ENCODE results near the gene CLMN.

Gene CLMN

DNA sequence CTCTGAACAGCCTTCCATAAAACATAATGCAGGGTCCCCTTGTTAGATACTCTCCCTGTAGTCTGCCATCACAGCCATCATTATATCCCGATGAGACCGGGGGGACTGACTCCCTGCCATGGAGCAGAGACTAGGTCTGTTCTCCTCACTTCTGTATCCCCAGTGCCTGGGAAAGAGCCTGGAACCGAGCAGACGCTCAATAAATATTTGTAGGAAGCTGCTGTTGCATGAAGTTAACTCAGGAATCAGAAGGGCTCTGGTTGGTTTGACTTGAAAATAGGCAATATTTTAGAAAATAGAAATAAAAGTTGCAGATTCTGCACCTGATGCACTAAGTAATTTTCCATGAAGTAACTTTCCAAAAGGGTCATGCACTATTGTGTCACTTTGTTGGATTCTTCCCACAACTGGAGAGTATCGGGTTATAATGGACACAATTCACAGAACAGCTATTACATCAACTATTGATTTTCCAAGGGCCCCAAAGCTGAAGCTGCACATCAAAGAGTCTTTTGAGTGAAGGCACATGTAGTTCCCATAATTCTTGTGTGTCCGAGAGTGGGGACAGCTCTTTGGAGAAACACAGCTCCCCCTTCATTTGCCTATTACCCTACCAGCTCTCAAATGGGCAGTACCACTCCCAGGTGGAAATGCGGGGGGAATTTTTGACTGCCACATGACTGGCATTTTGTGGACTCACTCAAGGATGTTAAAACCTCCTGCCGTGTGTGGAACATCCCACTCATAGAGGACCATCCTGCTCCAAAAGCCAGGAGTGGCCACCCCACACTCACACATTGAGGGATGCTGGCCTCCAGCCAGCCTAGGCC is 18.8 kb downstream of the CLMN start:
- TF ChIP-seq, protein P1, sequence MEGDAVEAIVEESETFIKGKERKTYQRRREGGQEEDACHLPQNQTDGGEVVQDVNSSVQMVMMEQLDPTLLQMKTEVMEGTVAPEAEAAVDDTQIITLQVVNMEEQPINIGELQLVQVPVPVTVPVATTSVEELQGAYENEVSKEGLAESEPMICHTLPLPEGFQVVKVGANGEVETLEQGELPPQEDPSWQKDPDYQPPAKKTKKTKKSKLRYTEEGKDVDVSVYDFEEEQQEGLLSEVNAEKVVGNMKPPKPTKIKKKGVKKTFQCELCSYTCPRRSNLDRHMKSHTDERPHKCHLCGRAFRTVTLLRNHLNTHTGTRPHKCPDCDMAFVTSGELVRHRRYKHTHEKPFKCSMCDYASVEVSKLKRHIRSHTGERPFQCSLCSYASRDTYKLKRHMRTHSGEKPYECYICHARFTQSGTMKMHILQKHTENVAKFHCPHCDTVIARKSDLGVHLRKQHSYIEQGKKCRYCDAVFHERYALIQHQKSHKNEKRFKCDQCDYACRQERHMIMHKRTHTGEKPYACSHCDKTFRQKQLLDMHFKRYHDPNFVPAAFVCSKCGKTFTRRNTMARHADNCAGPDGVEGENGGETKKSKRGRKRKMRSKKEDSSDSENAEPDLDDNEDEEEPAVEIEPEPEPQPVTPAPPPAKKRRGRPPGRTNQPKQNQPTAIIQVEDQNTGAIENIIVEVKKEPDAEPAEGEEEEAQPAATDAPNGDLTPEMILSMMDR (IDR thresholded peaks at IDR 0.05; ENCODE audit: low read depth, low read length): no peak

DNA sequence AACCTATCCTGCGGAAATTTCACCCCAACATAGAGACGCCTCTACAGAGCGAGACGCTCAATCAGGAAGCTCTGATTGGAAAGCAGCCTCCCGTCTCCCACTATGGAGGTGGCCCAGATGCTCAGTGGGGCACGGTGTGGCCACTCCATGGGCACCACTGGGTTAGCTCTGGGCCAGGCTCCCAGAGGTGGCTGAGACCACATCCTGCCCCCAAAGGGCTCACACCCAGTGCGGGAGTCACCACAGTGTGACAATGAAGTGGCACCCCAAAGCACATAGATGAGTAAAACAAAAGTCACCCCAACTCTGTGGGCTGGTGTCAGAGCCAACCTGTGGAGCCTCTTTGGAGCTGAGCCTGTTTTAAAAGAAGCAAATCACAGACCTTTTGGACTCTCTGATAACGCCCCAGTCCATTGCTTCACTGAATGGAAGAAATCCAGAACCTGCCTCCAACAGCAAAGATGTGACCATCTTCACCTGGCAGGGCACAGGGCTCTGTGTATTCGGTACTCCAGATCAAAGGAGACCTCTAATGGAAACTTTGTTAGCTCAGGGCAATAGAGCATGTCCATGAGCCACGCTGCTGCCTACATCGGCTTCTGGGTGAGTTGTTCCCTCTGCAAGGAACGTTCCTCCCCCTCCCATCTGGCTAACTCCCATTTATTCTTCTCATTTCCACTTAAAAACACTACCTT is 19.6 kb downstream of the CLMN start:
- TF ChIP-seq, protein P1 (IDR thresholded peaks at IDR 0.05; ENCODE audit: low read depth, low read length): no peak
- no peak for DNase-seq (ENCODE audit: low read depth in 2 of 2)
- H3K4me3 ChIP-seq (replicated peaks in 1 of 2; ENCODE audit: low read depth in 2 of 2, low read length in 2 of 2): no peak overlapping the region

More for the DNA sequence above, 18.8 kb downstream of the CLMN start:
- no peak overlapping the region for H3K4me3 ChIP-seq (replicated peaks in 1 of 2; ENCODE audit: low read depth in 2 of 2, low read length in 2 of 2)
- DNase-seq (ENCODE audit: low read depth in 2 of 2): no peak

DNA sequence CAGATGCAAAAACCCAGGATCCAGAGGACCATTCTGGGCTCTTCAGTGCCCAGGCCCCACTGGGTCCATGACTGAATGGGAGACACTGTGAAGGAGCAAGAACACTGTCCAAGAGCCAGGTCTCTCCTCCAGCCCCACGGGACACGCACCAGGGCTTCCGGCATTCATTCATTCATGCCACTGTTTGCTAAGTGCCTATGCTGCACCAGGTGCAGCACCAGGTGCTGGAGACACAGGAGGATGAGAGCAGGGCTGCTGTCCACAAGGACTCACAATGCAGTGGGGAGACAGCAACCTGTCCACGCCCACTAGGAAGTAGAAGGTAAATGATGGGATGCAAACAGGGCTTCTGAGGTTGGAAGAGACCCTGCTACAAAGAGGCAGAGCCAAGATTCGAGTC is 20.4 kb downstream of the CLMN start:
- no peak overlapping the region for H3K4me3 ChIP-seq (replicated peaks in 1 of 2; ENCODE audit: low read depth in 2 of 2, low read length in 2 of 2)
- DNase-seq (ENCODE audit: low read depth in 2 of 2): no peak
- TF ChIP-seq, protein P1 (IDR thresholded peaks at IDR 0.05; ENCODE audit: low read depth, low read length): no peak

DNA sequence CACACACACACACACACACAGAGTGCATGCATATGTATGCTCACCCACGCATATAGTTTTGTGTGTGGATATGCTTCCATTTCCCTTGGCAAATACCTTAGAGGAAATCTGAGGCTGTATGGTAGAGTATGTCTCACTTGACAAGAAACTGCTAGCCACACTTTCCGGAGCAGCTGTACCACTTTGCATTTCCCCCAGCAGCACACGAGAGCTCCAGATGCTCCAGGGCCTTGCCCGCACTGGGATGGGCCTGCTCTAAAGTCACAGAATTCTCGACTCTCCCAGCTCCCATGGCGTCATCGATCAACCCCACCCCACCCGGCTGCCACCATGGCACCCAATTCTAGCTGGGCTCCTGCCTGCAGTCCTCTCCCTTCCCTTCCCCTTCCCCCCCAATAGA is 21.9 kb downstream of the CLMN start:
- TF ChIP-seq, protein P1 (IDR thresholded peaks at IDR 0.05; ENCODE audit: low read depth, low read length): no peak
- DNase-seq (ENCODE audit: low read depth in 2 of 2): no peak
- no peak overlapping the region for H3K4me3 ChIP-seq (replicated peaks in 1 of 2; ENCODE audit: low read depth in 2 of 2, low read length in 2 of 2)

DNA sequence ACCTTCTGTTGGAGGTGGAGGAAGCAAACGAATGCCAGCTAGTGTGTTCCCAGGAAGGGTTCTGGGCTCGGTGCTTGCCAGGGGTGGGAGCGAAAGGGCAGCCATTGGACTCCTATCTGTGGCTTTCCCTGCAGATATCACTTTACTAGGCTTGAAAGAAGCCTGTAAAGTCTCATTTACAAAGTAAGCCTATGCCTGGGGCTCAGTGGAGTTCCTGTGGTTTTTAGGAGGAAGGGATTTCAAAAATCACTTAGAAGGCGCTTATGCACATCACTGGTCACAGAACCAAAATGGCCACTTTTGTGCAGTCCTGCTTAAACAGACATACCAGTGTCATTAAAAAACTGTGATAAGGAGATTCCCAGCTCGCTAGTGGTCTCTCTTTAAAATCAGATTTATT is 22.7 kb downstream of the CLMN start:
- TF ChIP-seq, protein P1 (IDR thresholded peaks at IDR 0.05; ENCODE audit: low read depth, low read length): no peak

DNA sequence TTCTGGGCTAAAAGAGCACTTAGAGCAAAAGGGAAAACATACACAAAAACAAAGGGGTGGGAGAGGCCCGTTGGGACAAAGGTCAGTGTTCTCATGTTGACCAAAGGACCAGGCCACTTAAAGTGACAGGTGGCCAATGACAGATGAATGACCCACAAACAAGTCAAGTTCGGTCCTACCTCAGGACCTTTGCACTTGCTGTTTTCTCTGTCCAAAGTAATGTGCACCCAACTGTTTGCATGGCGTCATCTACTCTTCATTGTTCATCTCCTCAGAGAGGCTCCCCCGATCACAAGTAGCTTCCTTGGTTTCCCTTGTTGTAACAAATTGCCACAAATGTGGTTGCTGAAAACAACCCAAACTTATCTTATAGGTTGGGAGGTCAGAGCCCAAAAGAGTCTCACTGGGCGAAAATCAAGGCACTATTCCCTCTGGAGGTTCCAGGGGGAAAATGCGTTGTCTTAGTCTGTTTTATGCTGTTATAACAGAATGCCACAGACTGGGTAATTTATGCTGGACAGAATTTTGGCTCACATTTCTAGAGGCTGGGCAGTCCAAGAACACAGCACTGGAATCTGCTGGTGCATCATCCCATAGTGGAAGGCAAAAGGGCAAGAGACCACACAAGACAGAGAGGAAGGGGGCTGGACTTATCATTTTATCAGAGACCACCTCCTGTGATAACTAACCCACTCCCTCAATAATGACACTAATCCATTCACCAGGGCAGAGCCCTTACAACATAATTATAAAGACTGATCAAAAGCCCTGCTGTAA is 23.9 kb downstream of the CLMN start:
- TF ChIP-seq, protein P1 (IDR thresholded peaks at IDR 0.05; ENCODE audit: low read depth, low read length): no peak
- H3K4me3 ChIP-seq (replicated peaks in 1 of 2; ENCODE audit: low read depth in 2 of 2, low read length in 2 of 2): no peak overlapping the region
- DNase-seq (ENCODE audit: low read depth in 2 of 2): no peak

More for the DNA sequence above, 22.7 kb downstream of the CLMN start:
- no peak for DNase-seq (ENCODE audit: low read depth in 2 of 2)
- no peak overlapping the region for H3K4me3 ChIP-seq (replicated peaks in 1 of 2; ENCODE audit: low read depth in 2 of 2, low read length in 2 of 2)

Measured in cardiac fibroblast (primary cell).